22Rv1 (cell line): Measurements from ENCODE around the gene FOXP1.

Source experiments
- CTCF ChIP-seq: fragments of 450-650 bp; IDR thresholded peaks from 2 replicates; pipeline ENCODE4 v1.5.1; 2017; ENCODE audit warnings: mild to moderate bottlenecking
- ZFX ChIP-seq: fragments of 450-650 bp; IDR thresholded peaks from 2 replicates; pipeline ENCODE4 v1.6.1; 2017; ENCODE audit warnings: antibody characterized with exemption, borderline replicate concordance

- TF ChIP-seq CTCF (no peak), ZFX (no peak)
These were observed 448.0 kb downstream of the FOXP1 start for GRCh38 chr3:71135373-71136088.
